K562 (cell line): ENCODE data around the gene MRAS. TPM values are rescaled to one million over a fixed set of nuclear protein-coding genes. Genes with fewer than 3 reads are reported as not detected.

ENCODE experiments used
- ATAC-seq: fragments of 200-7000 bp; cut with Tn5 transposase; 3 replicates; pipeline ENCODE4 v1.9.1; 2020; ENCODE audit warnings: moderate library complexity
- BruUV-seq: library from RNA; stranded (reverse); fragments of 400-500 nt; replicated peaks from 2 replicates; lab custom pipeline; 2021; lab: Mats Ljungman, UMichigan
- CTCF ChIA-PET: fragments of 300-600 bp; formaldehyde crosslinking; extraction: SDS; loops from one replicate; lab custom pipeline; 2021; ENCODE audit warnings: low intra/inter-chr PET ratio; lab: Yijun Ruan, JAX
- POLR2A ChIA-PET: fragments of 300-600, 350-650 bp; sonication (Branson Sonifier 250); formaldehyde crosslinking; extraction: SDS; loops from one replicate; lab custom pipeline; 2021; ENCODE audit warnings: antibody characterized with exemption, inconsistent platforms; lab: Yijun Ruan, JAX
- DNase-seq, 4 experiments: peaks; one replicate each; pipeline versions ENCODE4 v3.0.0 to v3.0.0-alpha.2; 2011 to 2018; ENCODE audit warnings: low spot score in 3 of 4, mixed read lengths in 3 of 4; ENCODE audit errors: extremely low read depth in 1 of 4
- FAIRE-seq: peaks from 2 replicates; lab custom pipeline; 2011; peaks lifted over from hg19 to GRCh38; lab: Jason Lieb, UNC
- H2AFZ ChIP-seq: 2 replicates; pipeline ENCODE4 v1.6.0; 2011; ENCODE audit warnings: low read depth, low read length, control low read depth, inconsistent platforms
- H3K27ac ChIP-seq: fragments of 200-600 bp; 3 replicates; pipeline ENCODE4 v1.8.0; 2011; ENCODE audit warnings: low read depth, mild to moderate bottlenecking, control low read depth, inconsistent platforms, low read length, moderate library complexity, mixed read lengths; ENCODE audit errors: extremely low read depth
- H3K27me3 ChIP-seq, 2 experiments: fragments of 300-600 bp in 1 of 2; 2 replicates in 1 of 2; 3 replicates in 1 of 2; pipeline versions ENCODE4 v1.6.0 to v1.8.0; 2011; ENCODE audit warnings: inconsistent platforms in 2 of 2, low read length in 2 of 2, mild to moderate bottlenecking in 1 of 2, mixed read lengths in 1 of 2, moderate library complexity in 1 of 2; ENCODE audit not compliant: control insufficient read depth in 2 of 2, insufficient read depth in 2 of 2
- H3K36me3 ChIP-seq: fragments of 300-600 bp; 3 replicates; pipeline ENCODE4 v1.8.0; 2011; ENCODE audit warnings: mild to moderate bottlenecking, low read length, inconsistent platforms; ENCODE audit not compliant: control insufficient read depth, insufficient read depth
- H3K4me1 ChIP-seq, 2 experiments: fragments of 200-600 bp in 1 of 2; replicated peaks in 1 of 2; 2 replicates in 1 of 2; 3 replicates in 1 of 2; pipeline versions ENCODE4 v1.5.1 to v1.8.0; 2011; ENCODE audit warnings: inconsistent platforms in 2 of 2, low read length in 2 of 2, mild to moderate bottlenecking in 1 of 2, mixed read lengths in 1 of 2, moderate library complexity in 1 of 2; ENCODE audit not compliant: control insufficient read depth in 2 of 2, insufficient read depth in 2 of 2
- H3K4me2 ChIP-seq: 2 replicates; pipeline ENCODE4 v1.6.1; 2011; ENCODE audit warnings: low read length, control low read depth, inconsistent platforms, mixed read lengths; ENCODE audit not compliant: insufficient read depth
- H3K4me3 ChIP-seq: fragments of 200-600 bp; sonication (generic), shearing (Covaris generic); 2 replicates; pipeline ENCODE4 v1.5.1; 2016; ENCODE audit warnings: control low read depth, inconsistent platforms
- H3K79me2 ChIP-seq: fragments of 200-600 bp; 3 replicates; pipeline ENCODE4 v1.8.0; 2011; ENCODE audit warnings: low read length, inconsistent platforms; ENCODE audit not compliant: control insufficient read depth, insufficient read depth
- H3K9ac ChIP-seq, 2 experiments: 2 replicates each; pipeline versions ENCODE4 v1.6.0 to v1.6.1; 2011; ENCODE audit warnings: low read depth in 2 of 2, low read length in 2 of 2, control low read depth in 1 of 2, inconsistent platforms in 1 of 2, mild to moderate bottlenecking in 1 of 2, mixed read lengths in 1 of 2; ENCODE audit not compliant: insufficient read depth in 1 of 2
- H3K9me1 ChIP-seq: one replicate; pipeline ENCODE4 v1.6.0; 2011; ENCODE audit warnings: inconsistent platforms, mild to moderate bottlenecking, low read length, moderate library complexity; ENCODE audit not compliant: control insufficient read depth, insufficient read depth
- H3K9me3 ChIP-seq: replicated peaks from 2 replicates; pipeline ENCODE4 v1.5.1; 2011; ENCODE audit warnings: low read depth, low read length, inconsistent platforms; ENCODE audit not compliant: control insufficient read depth, insufficient read depth
- H4K20me1 ChIP-seq: replicated peaks from 2 replicates; pipeline ENCODE4 v1.6.1; 2011; ENCODE audit warnings: low read length, inconsistent platforms, mixed read lengths; ENCODE audit not compliant: control insufficient read depth, insufficient read depth
- BMI1 ChIP-seq: fragments of 150-350 bp; IDR thresholded peaks from 2 replicates; pipeline ENCODE4 v1.6.1; 2014; ENCODE audit warnings: low read length
- EHMT2 ChIP-seq: fragments of 450-650 bp; IDR thresholded peaks from 2 replicates; pipeline ENCODE4 v1.6.1; 2018; ENCODE audit warnings: antibody characterized with exemption
- ERF ChIP-seq: fragments of 450-650 bp; formaldehyde crosslinking; IDR thresholded peaks from 2 replicates; pipeline ENCODE4 v1.4.0; 2020; ENCODE audit warnings: mild to moderate bottlenecking, mixed read lengths
- PATZ1 ChIP-seq: fragments of 250-450 bp; sonication (Bioruptor Pico); IDR thresholded peaks from 2 replicates; pipeline ENCODE4 v1.5.0; 2020; ENCODE audit warnings: mild to moderate bottlenecking, borderline replicate concordance
- PML ChIP-seq: IDR thresholded peaks from 2 replicates; pipeline ENCODE4 v1.6.1; 2012; ENCODE audit warnings: low read length, inconsistent platforms
- TARDBP ChIP-seq: fragments of 450-650 bp; IDR thresholded peaks from 2 replicates; pipeline ENCODE4 v1.6.1; 2016
- ZFP30 ChIP-seq: fragments of 250-450 bp; sonication (Bioruptor Pico); IDR thresholded peaks from 2 replicates; pipeline ENCODE4 v1.8.0; 2022; ENCODE audit warnings: moderate library complexity, mild to moderate bottlenecking, inconsistent platforms, borderline replicate concordance
- ZKSCAN8 ChIP-seq: fragments of 200-800 bp; sonication (Bioruptor generic); IDR thresholded peaks from 2 replicates; pipeline ENCODE4 v1.6.1; 2016; ENCODE audit warnings: missing genetic modification characterization, missing compliant biosample characterization
- ZNF316 ChIP-seq: fragments of 450-650 bp; IDR thresholded peaks from 2 replicates; pipeline ENCODE4 v1.6.1; 2016
- WGBS: fragments of 100-300 bp; shearing (Covaris generic); methylation state at CpG from one replicate; pipeline ENCODE4 v1.1.6; 2016; ENCODE audit warnings: low coverage, mixed read lengths; ENCODE audit not compliant: insufficient coverage; ENCODE audit errors: missing lambda C conversion rate; 5-methylcytosine and 5-hydroxymethylcytosine counted together
- in situ Hi-C: fragments of 300-500 bp; cut with MboI; formaldehyde crosslinking; loops from 4 replicates; pipeline ENCODE4 v1.15.0; 2018; ENCODE audit warnings: inconsistent platforms, mixed read lengths
- intact Hi-C: fragments of 100-400 bp; cut with micrococcal nuclease; formaldehyde crosslinking; loops from 2 replicates; pipeline ENCODE4 v1.14.2; 2022
- polyA plus RNA-seq, 8 experiments: library from polyadenylated mRNA; depleted of rRNA in 4 of 8; stranded (reverse) in 5 of 8; unstranded in 3 of 8; fragments of >200 nt; fragmentation: Nextera tagmentation in 2 of 8; fragmentation: Illumina TruSeq in 1 of 8; extraction: Ambion mirVana in 2 of 8; extraction: Trizol in 1 of 8; gene quantifications; 2 replicates each; pipeline versions ENCODE4 v1.2.1 to v1.2.3, GENCODE V29; 2011 to 2014; ENCODE audit warnings: inconsistent platforms in 1 of 8, missing spikeins in 1 of 8
- total RNA-seq, 7 experiments: library from RNA; depleted of rRNA in 6 of 7; stranded (reverse); fragments of >200 nt in 6 of 7; fragmentation: Illumina TruSeq in 2 of 7; extraction: Trizol in 2 of 7; gene quantifications; 2 replicates each; pipeline versions ENCODE4 v1.2.1 to v1.2.3, GENCODE V29; 2011 to 2021; ENCODE audit warnings: low replicate concordance in 1 of 7

Gene MRAS
- total and polyA plus RNA-seq, 9 of the 15 experiments (the other 6 are each of a cell fraction or from before 2014, with no cell fraction given): 1.5 to 10.0 (median 5.0) TPM

- TF ChIP-seq BMI1 (no peak), PML (no peak), PATZ1 (no peak), ZKSCAN8 (CRISPR knock-in tag) (no peak), ZNF316 (no peak), ERF (CRISPR knock-in tag) (no peak), ZFP30 (CRISPR knock-in tag) (no peak), TARDBP (no peak), EHMT2 (no peak)
- H2AFZ ChIP-seq: no peak overlapping the region
- no peak overlapping the region for H3K4me3 ChIP-seq
- intact Hi-C loops: no loop called here
- peaks cover 0 to 47% of the 10 kb centered on the region in 2 experiments; a peak in 2 of 5 replicates for H3K27me3 ChIP-seq
- no peaks in the 10 kb centered on the region for H3K9me1 ChIP-seq
- no peaks in the 10 kb centered on the region for H3K36me3 ChIP-seq
- ChIA-PET POLR2A (no interaction called here), CTCF (no interaction called here)
- H3K4me1 ChIP-seq: no peaks in the 10 kb centered on the region; a peak in 1 of 5 replicates
- H3K4me2 ChIP-seq: no peak overlapping the region
- BruUV-seq: no TSS peak
- H4K20me1 ChIP-seq: no peaks in the 10 kb centered on the region
- FAIRE-seq (no peak), DNase-seq (no peak), ATAC-seq (no peak)
- no peaks in the 10 kb centered on the region for H3K79me2 ChIP-seq
- in situ Hi-C loops: no loop called here
- H3K27ac ChIP-seq: no peak overlapping the region
- WGBS: 29% methylated on average over 13 of the region's 16 CpGs
- no peak overlapping the region for H3K9ac ChIP-seq
- H3K9me3 ChIP-seq: no peaks in the 10 kb centered on the region
Measured at GRCh38 chr3:138433892-138434275, 85.5 kb downstream of the MRAS start.
